ENCODE data around the gene MEX3B. TPM values are rescaled to one million over a fixed set of nuclear protein-coding genes. Genes with fewer than 3 reads are reported as not detected.
"Not testable (repeated sequence)": the region's sequence is repeated elsewhere in the genome, so short reads cannot be mapped to it uniquely, and the experiment has no call there.

Gene MEX3B
- total RNA-seq, 1 experiment from 2014 or later: 3.6 TPM

DNA sequence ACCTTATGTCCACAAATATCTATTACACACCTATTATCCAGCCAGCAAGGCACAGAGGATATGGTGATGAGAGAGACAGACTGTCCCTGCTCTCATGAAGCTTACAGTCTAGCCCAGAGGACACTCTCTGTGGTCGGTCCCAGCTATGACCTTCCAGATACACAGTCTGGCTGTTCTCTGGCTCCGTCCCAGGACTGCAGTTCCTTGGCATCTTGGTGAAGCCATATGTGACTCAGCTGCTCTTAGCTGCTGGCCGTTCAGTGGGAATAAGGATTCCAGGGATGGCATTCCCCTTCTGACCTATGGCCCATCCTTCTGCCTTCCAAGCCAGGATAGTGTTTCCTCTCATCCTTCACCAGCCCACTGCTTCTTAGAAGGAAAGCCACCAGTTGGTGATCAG is 30.8 kb downstream of the MEX3B start:
- no peak for DNase-seq (ENCODE audit: extremely low read depth, low read depth)

DNA sequence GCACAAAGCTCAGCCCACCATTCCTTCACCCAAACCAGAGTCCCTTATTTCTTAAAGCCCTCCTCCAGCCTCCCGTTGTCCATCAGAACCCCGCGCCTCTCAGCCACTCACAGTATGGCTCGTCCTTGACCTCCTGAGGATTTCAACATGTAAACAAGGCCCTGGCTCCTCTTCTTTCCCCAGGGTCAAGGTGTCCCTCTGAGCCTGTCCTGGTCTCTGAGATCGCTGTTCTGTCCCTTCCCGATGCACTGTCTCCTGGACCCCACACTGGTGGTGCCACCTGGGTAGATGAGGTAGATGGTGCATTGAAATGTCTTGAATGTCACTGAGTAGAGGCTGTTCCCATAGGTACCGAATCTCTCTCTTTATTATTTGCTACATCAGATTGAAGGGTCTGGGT is 32.9 kb downstream of the MEX3B start:
- DNase-seq (ENCODE audit: extremely low read depth, low read depth): no peak

DNA sequence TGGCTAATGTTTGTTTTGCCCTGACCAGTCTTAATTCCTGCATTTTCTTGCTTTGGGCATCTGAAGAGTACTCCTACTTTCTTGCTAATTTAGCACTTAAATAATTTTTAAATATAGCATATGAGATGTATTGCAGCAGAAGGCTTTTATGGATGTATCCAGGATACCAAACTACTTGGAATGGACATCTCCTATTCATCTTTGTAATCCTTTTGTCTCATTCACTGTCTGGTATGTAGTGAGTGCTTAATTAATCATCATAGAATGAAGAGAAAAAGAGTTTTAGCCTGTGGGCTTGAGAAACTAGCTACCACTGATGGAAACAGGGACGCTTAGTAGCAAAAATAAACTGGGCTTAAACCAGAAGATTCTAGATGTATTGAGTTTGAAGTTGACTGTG is 40.6 kb downstream of the MEX3B start:
- no peak for DNase-seq (ENCODE audit: extremely low read depth, low read depth)

DNA sequence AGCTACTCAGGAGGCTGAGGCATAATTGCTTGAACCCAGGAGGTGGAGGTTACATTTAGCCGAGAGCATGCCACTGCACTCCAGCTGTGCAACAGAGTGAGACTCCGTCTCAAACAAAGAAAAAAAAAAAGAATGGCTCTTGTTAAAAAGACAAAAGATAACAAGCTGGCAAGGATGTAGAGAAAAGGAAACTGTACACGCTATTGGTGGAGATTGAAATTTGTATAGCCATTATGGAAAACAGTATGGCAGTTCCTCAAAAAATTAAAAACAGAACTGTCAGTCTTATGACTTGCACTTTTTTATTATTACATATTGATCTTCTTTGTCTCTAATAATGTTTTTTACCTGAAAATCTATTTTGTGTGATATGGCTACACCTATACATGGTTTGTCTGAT is 41.9 kb downstream of the MEX3B start:
- DNase-seq (ENCODE audit: extremely low read depth, low read depth): no peak

DNA sequence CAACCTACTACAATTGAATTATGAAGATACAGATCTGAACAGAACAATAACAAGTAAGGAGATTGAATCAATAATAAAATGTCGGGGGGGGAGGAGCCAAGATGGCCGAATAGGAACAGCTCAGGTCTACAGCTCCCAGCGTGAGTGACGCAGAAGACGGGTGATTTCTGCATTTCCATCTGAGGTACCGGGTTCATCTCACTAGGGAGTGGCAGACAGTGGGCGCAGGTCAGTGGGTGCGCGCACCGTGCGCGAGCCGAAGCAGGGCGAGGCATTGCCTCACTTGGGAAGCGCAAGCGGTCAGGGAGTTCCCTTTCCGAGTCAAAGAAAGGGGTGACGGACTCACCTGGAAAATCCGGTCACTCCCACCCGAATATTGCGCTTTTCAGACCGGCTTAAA is 50.7 kb downstream of the MEX3B start:
- not testable (repeated sequence) for DNase-seq (ENCODE audit: extremely low read depth, low read depth)

DNA sequence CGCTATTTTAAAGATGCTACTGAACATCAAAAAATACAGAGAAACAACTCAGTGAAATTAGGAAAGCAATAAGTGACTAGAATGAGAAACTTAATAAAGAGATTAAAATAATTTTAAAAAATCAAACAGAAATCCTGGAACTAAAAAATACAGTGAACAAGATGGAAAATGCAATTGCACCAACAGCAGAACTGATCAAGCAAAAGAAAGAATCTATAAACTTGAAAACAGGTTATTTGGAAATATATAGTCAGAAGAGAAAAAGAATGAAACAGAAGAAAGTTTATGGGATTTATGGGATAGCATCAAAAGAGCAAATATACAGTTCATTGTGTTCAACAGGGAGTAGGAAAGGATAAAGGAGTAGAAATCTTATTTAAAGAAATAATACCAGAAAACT is 53.3 kb downstream of the MEX3B start:
- DNase-seq (ENCODE audit: extremely low read depth, low read depth): no peak

Other genes starting within 250 kb of the MEX3B start
- gene EFL1, start 216.7 kb upstream of the MEX3B start, total RNA-seq (2014; rRNA removed; shearing (Covaris generic)): 22.8 and 24.4 TPM in 2 replicates
- gene SAXO2, start 216.8 kb upstream of the MEX3B start, total RNA-seq (2014; rRNA removed; shearing (Covaris generic)): 1.9 TPM in 1 of 2 replicates, not detected in the other